Measurements from ENCODE around the gene ATP5MC2.

DNA sequence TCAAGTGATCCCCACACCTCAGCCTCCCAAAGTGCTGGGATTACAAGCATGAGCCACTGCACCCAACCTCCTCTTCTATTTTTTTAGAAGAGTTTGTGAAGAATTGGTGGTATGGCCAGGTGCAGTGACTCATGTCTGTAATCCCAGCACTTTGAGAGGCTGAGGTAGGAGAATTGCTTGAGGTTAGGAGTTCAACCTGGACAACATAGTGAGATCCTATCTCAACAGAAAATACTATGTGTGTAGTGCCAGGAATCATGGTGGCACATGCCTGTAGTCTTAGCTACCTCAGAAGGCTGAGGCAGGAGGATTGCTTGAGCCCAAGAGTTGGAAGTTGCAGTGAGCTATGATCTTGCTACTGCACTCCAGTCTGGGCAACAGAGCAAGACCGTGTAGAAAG is 44.2 kb downstream of the ATP5MC2 start:
- TF ChIP-seq, protein P1, sequence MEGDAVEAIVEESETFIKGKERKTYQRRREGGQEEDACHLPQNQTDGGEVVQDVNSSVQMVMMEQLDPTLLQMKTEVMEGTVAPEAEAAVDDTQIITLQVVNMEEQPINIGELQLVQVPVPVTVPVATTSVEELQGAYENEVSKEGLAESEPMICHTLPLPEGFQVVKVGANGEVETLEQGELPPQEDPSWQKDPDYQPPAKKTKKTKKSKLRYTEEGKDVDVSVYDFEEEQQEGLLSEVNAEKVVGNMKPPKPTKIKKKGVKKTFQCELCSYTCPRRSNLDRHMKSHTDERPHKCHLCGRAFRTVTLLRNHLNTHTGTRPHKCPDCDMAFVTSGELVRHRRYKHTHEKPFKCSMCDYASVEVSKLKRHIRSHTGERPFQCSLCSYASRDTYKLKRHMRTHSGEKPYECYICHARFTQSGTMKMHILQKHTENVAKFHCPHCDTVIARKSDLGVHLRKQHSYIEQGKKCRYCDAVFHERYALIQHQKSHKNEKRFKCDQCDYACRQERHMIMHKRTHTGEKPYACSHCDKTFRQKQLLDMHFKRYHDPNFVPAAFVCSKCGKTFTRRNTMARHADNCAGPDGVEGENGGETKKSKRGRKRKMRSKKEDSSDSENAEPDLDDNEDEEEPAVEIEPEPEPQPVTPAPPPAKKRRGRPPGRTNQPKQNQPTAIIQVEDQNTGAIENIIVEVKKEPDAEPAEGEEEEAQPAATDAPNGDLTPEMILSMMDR (IDR thresholded peaks at IDR 0.05 in 8 of 11, conservative IDR thresholded peaks at IDR 0.05 in 3 of 11), result no peak
- TF ChIP-seq POLR2A (IDR thresholded peaks at IDR 0.05), result no peak
